HG03060 (cell line): Measurements from ENCODE around the gene FRMD6.
"Not testable (repeated sequence)": the region's sequence is repeated elsewhere in the genome, so short reads cannot be mapped to it uniquely, and the experiment has no call there.

ENCODE experiments used
- ATAC-seq: cut with Tn5 transposase; IDR thresholded peaks from one replicate; pipeline ENCODE4 v1.9.1; 2021; ENCODE audit warnings: low read depth, moderate number of reproducible peaks; ENCODE audit not compliant: unreplicated experiment

The FRMD6 gene

DNA sequence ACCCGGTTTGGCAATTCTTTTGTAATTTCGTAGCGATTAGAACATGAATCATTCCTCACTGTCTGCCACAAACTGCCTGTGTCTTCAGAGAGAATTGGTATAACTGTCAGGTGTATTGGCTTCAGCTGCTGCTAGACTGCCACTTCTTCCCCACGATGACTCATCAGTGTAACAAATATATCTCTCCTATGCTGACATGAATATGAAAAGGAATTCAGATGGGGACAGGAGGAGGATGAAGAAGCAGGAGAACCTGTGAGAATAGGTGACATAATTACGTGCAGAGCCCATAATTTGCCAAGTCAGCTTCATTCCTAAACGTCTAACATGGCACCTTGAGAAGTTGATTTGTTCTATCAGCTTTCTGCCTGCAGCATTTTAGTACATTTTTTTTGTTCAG lies 64.9 kb downstream of the FRMD6 start:
- no peak for ATAC-seq

DNA sequence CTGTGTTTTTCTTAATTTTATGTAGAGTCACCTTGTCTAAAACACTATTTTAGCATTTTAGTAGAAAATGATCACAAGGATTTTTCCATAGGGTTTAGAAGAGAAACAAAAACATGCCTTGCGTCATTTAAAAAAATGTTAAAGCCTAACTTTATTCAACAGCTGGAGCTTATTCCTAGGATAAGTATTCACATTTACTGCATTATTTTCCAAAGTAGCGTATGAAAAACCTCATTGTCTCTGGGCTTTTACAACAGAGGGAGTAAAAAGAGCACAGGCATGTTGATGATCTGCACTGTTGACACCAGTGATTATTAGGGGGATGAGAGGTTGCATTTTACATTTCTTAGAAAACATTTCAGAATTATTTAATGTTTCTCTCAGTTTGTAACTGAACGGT lies 66.1 kb downstream of the FRMD6 start:
- no peak for ATAC-seq

DNA sequence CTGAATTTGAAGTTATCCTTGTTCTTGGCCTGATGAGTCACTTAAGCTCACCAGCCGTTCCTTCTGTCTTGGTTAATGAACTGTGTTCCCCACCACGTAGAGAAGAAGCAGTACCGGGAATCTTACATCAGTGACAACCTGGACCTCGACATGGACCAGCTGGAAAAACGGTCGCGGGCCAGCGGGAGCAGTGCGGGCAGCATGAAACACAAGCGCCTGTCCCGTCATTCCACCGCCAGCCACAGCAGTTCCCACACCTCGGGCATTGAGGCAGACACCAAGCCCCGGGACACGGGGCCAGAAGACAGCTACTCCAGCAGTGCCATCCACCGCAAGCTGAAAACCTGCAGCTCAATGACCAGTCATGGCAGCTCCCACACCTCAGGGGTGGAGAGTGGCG lies 68.2 kb downstream of the FRMD6 start:
- ATAC-seq: no peak

DNA sequence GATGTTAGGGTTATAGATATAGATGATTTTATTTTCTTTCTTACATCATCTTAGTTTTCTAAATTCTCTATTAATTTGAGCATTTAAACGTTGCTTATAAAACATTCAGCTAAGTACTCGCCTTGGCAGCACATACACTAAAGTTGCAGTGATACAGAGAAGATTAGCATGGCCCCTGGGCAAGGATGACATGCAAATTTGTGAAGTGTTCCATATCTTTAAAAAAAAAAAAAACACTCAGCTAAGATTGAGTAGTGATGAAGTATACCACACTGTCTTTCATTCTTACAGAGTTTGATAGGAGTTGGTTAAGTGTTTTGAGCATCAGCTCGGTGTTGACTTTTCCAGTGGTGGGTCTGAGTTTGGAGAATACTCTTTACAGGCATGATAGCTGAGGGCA lies 72.3 kb downstream of the FRMD6 start:
- ATAC-seq: no peak

DNA sequence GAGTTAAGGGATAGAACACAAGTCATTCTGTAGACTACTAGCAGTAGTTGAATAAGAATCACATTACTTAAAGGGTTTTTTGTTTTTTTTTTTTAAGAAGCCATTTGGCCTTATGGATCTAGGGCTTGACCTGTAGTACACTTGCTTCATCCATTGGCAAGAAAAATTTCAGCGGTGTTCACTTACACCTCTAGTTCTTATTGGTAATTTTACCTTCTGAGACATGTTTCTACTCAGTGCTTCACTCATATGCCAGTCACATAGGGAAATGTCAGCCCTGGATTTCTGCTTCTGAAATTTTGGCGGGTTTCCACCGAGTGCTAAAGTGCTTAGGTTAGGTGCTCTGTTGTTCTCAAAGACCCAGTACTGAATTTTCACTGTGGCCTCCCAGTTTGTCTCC lies 72.9 kb downstream of the FRMD6 start:
- no peak for ATAC-seq

DNA sequence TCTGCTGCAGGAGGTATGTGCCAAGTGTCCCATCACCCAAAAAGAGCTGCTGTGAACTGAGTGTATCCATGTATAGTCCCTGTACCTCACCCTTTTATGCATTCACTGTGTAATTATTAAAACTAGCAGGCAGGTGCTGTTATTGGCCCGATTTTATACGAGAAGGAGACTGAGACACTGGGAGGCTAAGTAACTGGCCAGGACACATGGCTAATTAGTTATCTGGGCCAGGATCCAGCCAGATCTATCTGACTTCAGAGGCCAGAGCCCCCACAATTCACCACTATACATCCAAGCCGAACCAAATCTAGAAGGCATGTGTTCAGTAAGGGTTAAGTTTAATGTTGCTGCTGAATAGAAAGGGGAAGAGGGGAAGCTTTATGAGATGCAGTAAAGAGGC lies 73.4 kb downstream of the FRMD6 start:
- no peak for ATAC-seq

DNA sequence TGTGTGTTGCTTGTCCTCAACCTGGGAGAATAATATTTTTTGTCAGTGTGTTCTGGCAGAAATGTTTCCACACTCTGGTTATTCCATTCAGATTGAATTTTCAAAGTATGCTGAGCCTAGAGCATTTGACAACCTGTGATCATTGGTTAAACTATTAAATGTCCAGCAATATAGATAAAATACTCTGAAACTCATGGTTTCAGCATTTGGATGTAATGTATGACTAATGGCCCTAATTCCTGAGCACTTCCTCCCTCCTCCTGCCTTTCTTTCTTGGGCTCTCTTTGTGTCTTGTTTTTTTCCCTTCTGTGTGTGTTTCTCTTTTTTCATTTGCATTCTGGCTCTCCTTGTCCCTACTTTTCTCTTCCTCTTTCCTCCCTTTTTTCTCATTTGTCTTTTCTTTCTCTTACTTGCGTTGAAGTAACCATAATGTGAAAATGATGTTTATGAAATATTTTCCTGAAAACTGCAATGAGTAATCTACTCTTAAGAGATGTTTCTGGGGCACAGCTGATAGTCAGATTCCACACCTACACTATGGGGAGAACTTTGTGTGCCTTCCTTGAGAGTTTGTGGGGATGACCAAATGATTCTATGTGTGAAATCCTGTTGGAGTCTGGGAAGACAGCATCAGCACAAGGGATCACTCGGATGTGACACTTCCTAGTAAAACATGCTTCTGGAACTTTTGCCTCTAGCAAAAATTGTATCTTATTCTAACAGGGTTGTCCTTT lies 74.6 kb downstream of the FRMD6 start:
- ATAC-seq: no peak

DNA sequence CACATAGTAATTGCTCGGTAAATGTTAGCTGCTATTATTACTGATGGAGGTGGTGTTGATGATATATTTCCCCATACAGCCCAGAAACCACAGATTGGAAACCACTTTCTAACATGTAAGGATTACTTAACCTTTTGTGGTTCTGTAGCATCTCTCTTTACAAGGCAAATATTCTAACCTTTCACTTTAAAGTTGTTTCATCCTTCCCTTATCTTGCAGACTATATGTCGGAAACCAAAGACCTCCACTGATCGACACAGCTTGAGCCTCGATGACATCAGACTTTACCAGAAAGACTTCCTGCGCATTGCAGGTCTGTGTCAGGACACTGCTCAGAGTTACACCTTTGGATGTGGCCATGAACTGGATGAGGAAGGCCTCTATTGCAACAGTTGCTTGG lies 75.8 kb downstream of the FRMD6 start:
- ATAC-seq: no peak

DNA sequence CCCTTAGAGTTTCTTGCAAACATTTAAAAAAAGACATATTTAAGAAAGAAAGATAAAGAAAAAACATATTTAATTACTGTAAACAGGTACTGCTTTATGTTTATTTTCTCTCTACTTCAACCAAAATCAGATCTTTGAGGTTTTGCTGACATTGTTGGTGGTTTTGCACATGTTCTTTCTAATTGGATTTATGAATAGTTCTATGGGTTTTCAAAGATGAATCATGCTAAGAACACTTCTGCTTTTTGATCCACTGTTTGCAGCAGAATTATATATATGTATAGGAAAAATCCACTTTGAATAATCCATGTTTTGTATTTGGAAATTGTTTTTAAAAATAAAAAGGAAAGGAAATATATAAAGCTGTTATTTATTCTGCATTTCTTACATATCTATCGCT lies 78.4 kb downstream of the FRMD6 start:
- no peak for ATAC-seq

DNA sequence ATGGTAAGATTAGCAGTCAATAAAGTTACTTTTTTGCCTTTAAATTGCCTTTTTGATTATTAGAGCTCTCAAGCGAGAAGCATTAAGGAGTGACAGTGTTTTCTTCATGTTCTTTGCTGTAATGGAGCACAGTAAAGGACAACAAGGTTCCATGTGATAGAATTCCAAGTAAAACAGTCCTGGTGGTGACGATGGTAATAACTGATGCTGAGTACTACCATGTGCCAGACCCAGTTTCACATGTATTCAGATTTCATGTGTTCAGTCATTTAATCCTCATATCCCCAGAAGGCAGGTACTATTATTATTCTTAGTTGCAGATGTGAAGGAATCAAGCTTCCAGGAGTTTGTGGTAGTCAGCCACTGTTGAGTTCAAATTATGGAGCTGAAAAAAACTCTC lies 79.0 kb downstream of the FRMD6 start:
- ATAC-seq: no peak

DNA sequence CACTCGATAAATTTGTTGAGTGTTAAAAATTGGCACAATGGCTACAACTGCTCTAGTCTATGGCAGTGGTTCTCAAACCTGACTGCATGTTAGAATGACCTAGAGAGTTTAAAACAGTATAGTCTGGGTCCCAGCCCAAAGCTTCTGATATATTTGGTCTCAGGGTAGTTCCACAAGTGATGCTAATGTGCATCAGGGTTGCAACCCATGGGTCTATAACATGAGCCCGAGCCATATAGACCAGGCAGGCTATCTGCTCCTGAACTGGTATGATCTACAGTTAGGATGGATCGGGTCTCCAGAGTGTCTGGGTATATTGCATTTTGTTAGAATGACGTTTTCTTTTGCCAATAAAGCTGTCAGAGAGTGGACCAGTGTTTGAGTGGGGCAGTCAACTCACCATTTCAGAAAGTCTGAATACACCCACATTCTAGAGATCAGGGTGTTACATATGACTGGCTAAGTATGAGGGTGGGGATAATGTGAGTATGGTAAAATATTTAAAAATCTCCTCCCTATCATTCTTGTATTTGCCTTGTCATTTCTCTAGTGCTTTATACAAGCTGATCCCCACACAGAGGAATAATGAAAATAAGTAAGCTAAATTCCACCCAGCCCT lies 80.9 kb downstream of the FRMD6 start:
- ATAC-seq: no peak

DNA sequence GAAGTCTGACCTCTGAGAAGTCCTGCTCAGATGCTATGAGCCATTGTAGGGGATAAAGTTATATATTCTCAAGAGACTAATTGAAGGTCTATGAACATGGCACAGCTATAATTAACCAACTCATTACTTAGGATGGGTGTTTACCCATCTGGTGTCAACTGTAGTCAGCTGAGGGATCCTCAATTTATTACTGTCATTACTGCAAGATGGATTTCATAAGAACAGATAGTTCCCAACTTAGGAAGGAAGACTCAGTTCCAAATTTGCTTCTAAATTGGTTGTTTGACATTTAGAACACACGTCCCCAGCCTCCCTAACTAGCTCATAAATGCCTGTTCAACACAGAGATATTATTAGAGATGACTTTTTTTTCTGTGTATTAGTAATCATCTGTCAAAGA lies 81.4 kb downstream of the FRMD6 start:
- no peak for ATAC-seq

DNA sequence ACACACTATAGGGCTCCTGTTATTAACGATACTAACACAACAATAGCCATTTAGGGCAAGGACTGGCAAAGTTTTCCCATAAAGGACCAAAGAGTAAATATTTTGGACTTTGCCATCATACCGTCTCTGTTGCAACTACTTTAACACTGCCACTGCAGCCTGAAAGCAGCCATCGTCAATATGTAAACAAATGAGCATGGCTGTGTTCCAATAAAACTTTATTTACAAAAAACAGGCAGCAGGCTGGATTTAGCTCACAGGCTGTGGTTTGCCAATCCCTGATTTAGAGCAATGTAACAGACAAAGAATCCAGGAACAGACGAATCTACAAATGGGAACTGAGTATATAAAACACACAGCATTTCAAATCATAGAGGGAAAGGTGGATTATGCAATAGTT lies 84.1 kb downstream of the FRMD6 start:
- no peak for ATAC-seq

DNA sequence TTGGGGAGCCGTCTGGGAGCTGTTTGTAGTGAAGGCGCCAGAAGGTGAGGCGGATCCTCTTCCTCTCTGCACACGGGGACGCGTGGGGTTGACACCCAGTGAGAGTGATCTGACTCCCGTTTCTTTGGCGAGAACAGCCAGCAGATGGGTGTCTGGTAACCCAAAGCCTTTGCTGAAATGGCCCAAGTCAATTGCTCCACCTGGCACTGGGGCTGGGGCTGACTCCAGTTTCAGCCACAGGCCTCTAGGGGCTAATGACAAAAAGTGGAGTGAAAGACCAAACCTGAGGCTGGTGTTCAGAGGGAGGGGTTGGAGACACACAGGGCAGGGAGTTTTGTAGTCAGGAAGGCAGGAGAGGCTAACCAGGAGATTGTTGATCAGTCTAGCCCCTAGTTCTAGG lies 87.0 kb downstream of the FRMD6 start:
- no peak for ATAC-seq

DNA sequence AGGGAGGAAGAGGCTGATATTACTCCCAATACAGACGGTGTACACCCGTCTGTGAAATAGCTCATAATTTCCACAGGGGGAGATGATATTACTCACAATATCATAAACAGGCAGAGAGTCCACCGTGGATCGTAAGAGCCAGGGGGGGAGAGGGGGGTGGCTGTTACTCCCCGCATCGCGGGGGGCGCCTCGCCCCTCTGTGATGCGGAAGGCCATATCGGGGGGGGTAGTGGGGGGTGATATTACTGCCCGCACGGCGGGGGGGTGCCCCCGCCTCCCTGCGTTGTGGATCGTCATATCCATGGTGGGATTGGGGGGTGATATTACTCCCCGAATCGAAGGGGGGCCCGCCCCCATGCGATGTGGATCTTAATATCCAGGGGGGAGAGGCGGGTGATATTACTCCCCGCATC lies 91.9 kb downstream of the FRMD6 start:
- ATAC-seq: no peak

DNA sequence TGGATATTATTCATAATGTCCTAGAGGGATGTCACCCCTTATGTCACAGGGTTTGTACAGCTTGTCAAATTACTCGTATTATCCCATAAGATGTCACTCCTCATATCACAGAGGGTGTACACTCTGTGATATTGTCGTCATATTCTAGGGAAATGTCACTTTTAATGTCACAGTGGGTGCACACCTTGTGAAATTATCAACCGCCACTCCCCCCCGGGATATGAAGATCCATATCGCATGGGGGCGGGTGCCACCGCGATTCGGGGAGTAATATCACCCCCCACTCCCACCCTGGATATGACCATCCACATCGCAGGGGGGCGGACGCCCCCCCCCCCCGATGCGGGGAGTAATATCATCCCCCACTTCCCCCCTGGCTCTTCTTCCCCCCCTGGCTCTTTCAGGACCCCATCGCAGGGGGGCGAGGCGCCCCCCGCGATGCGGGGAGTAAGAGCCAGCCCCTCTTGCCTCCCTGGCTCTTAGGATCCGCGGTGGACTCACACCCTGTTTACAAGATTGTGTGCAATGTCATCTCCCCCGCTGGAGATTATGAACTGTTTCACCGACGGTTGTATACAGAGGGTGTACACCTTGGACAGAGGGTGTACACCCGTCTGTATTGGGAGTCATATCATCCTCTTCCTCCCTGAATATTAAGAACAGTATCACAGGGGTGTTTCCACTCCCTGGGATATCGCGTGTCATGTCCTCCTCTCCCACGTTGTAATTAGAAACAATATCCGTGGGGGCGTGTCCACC lies 92.8 kb downstream of the FRMD6 start:
- no peak for ATAC-seq

DNA sequence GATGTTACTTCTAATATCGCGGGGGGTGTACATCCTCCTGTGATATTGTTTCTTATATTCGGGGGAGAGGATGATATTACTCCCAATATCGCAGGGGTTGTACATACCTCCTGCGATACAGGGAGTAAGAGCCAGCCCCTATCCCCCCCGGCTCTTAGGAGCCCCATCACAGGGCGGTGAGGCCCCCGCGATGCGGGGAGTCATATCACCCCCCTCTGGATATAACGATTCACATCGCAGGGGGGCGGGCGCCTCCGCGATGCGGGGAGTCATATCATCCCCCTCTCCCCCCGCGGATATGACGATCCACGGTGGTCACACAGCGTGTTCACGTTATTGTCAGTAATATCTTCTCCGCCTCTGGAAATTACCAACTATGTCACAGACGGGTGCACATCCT lies 95.1 kb downstream of the FRMD6 start:
- not testable (repeated sequence) for ATAC-seq

DNA sequence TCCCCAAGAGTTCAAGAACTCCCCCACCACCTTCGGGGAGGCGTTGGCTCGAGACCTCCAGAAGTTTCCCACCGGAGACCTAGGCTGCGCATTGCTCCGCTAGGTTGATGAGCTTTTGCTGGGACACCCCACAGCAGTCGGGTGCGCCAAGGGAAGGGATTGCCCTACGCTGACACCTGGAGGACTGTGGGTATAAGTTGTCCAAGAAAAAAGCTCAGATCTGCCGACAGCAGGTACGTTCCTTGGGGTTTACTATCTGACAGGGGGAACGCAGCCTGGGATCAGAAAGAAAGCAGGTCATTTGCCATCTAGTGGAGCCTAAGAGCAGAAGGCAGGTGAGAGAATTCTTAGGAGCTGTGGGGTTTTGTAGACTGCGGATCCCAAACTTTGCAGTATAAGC lies 98.8 kb downstream of the FRMD6 start:
- no peak for ATAC-seq

DNA sequence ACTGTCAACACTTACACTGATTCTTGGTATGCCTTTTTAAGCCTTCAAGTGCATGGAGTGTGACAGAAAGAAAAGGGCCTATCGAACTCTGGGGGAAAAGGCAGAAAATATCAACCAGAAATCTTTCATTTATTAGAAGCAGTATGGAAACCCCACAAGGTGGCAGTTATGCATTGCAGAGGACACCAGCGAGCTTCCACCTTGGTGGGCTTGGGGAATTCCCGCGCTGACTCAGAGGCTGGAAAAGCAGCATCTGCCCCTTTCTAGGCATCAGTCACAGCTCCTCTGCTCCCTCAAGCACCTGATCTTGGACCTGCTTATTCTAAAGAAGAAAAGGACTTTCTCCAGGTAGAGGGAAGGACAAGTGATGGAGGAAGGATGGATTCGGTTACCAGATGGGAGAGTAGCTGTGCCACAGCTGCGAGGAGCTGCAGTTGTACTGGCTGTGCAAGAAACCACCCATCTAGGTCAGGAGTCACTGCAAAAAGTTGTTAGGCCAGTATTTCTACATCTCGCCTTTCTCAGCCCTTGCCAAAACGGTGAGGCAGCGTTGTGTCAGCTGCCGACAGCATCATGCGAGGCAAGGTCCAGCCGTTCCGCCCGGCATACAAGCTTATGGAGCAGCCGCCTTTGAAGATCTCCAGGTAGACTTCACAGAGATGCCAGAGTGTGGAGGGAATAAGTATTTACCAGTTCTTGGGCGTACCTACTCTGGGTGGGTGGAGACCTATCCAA lies 100.1 kb downstream of the FRMD6 start:
- ATAC-seq: not testable (repeated sequence)

DNA sequence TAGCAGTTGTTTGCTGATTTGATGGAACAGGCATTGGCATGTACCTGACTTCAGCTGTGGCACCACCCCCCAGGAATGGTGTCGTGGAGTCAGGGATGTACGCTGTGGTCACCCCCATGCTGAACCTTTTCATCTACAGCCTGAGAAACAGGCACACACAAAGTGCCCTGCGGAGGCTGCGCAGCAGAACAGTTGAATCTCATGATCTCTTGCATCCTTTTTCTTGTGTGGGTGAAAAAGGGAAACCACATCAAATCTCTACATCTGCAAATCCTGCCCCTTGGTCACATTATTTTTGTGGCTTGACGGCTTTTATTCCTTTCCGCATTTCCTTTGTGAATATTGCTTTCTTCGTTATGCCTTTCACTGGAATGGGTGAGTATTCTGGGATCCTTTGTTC lies 106.0 kb downstream of the FRMD6 start:
- not testable (repeated sequence) for ATAC-seq

DNA sequence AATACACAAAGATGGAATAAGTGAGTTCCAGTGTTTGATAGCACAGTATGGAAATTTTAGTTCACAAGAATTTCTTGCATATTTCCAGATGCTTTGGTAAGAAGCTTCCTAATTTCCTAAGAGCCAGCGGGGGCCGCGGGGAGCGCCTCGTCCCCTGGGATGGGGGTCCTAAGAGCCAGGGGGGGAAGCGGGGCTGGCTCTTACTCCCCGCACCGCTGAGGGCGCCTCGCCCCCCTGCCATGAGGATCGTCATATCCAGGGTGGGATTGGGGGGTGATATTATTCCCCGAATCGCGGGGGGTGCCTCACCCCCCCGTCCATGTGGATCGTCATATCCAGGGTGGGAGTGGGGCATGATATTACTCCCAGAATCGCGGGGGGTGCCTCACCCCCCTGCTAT lies 108.2 kb downstream of the FRMD6 start:
- ATAC-seq: no peak
